Stimulated activated CD8-positive, alpha-beta memory T cell treated with anti-CD3 and anti-CD28 coated beads, Interleukin-7, amount 100 ng/mL, for 4 hours (primary cell): ENCODE results near the gene PFN2.
"Not testable (repeated sequence)": the region's sequence is repeated elsewhere in the genome, so short reads cannot be mapped to it uniquely, and the experiment has no call there.

Source experiments
- DNase-seq, 2 donors: peaks; one replicate each; pipeline ENCODE4 v3.0.0-alpha.2; 2020; ENCODE audit warnings: low read depth in 2 of 2

Gene PFN2

DNA sequence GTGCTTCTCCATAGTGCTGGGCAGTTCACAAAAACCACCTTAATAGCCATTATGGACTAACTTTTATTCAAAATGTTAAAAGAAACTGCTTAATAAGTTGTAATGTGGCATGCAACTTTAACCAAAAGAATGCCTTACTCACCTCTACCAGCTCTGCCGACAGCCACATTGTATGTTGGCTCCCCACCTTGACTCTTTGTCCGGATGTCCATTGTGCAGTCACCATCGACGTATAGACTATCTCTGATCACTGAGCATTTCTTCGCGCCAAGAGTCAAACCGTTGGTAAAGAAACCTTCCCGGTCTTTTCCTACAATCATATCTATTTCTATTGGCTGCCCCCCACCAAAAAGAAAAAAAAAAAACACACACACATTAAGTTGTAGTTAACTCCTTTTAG, 2.5 kb downstream of the PFN2 start:
- DNase-seq = no peak

DNA sequence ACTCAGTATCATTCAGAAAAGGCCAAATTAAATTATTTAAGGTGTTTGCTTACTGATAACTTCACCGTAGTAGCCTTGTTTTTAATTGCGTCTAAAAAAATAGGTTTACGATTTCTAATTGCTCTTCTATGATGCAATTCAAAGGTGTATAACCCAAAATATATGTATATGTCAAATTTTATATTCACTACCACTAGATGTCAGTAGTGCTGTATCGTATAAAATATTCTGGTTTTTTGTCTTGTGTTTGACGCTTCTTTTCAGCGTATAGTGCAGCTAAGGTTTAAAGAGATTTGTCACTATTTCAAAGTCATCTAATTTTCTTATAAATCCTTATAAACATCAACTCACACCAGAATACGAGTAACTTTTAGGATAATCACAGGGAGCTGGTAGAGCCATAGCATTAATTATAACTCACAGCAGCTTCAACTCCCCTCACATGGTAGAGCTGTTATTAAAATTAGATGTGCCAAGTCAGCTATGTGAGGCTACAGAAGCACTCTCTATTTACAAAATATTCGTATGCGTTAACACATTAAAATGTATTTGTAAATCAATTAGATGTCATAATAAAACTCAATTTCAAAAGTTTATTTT, 3.5 kb downstream of the PFN2 start:
- no peak for DNase-seq

DNA sequence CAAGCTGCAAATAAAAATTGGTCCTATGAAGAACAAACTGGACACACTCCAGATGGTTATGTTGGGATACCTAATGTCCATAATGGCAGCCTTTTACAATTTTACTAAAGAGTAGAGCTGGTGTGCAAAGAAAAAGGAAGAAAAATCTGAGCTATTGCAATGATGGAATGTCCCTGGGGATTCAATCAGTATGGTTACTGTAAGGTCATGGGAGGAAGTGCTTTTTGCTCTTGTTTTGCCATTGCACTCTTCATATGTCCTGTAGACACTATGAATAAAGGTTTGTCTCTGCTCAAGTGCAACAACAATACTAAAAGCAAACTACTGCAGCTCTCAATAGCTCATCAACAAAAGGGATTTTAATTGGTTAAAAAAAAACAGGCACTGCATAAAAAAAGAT, 5.4 kb downstream of the PFN2 start:
- DNase-seq = no peak

DNA sequence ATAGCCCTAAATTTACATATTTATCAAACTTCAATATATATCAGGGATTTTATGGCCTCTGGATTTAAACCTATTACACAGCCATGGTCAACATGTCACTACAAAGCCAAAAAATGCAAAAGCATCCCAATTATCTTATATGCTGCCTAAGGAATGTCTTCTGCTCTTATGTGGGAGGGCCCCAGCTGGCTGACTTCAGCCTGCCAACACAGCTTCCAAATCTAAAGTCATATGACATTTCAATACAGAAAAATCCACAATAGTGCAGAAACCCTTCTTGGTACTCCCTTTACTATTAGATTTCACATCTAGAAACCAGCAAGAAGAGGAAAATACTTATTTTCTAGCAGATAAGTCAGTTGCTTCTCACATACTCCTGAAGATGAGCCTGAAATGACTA, 6.4 kb downstream of the PFN2 start:
- no peak for DNase-seq

DNA sequence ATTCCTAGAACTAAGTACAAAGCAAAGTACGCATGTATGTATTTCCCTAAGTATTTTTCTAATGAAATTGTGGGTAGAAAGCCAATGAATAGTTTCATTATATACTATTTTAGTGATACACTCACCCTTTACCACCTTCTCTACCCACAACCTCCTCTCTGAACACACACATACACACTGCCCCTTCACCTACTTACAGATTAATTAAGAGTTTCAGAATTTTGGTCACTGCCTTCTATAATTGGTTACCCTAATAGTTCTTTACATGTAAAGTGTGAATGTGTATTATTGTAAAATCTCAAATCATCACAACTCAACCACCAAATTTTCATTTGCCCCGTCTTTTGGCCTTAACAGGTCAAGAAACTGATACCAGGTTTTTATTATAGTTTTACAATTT, 7.2 kb downstream of the PFN2 start:
- DNase-seq = no peak

DNA sequence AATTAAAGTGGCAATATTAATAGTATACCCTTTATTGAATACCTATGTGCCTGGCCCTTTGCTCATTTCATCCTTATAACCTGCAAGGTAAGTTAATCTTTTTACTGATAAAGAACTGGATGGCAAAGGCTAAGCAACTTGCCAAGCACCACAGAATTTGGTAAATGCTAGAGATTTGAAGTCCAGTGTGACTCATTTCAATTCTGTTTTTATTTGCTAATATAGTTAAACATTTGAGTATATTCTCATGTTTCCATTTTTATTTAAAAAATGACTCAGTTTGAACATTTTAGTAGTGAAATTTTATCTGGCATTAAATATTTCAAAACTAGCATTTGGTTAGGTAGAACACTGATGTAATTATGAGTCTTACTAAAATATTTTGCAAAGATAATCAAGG, 11.3 kb downstream of the PFN2 start:
- no peak for DNase-seq

DNA sequence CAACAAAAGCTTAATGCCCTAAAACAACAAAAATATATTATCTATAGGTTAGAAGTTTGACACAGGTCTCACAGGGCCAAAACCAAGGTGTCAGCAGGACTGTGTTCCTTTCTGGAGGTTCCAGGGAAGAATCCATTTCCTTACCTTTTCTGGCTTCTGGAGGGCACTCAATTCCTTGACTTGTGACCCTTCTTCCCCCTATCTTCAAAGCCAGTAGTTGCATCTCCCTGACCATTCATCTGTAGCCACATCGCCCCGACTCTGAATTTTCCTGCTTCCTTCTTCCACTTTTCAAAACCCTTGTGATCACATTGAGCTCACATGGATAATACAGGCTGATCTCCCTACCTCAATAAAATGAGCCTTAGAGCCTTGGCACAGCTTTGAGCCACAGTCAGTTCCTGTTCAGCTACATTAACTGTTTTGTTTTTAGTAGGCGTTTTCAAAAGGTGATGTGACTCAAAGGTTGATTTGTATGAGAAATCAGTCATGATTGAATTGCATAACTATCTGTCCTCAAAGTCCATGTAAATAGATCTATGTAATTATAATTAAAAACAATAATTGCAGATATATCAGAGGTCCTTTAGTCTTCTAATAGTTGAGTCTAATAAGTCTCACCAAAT, 12.4 kb downstream of the PFN2 start:
- DNase-seq = no peak

DNA sequence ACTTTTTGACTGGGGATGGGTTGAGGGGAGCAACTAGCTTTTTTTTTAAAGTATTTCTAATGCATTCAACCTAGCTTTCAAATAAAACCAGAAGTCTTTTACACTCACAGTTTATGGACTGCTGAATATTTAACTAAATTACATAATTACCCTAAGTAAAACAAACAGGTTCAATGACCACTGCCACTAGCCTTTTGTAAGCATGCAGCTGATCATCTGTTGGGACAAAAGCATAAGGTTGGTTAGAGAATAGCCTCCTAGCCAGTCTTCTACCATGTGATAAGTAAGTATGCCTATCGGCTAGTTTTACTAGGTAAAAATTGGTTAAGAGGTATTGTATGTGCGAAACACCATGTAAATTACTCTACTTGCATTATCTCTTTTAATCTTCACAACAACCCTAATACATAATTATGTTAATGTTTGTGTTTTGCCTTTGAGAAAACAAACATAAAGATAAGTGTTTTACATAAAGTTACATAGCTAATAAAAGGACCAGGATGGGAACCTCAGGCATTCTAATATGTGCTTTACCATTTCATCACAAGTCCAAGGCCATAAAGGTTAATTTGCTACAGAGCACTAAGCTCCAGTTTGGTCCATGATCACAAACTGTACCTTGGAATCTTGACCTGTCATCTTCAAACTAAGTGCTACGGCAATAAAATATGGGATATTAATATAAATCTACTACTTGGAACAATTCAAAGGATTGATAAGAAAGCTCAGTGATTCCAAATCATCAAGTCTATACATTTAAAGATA, 13.2 kb downstream of the PFN2 start:
- DNase-seq = no peak

DNA sequence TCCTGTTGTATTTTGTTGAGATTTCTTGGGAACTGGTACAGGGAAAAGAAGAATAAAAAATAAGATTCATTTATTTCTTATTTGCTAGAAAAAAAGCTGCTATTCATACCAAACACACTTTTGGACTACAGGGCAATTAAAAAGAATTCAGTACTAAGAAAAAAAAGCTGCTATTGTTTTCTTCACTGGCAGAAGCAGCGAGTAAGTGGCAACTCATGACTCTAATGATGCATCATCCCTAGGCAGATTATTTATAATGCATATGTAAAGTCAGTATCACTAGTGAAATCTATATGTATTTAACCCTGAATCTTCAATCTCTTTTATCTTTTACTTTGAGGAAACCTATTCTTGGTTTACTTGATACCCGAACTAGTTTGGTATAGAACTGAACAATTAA, 15.2 kb downstream of the PFN2 start:
- no peak for DNase-seq

DNA sequence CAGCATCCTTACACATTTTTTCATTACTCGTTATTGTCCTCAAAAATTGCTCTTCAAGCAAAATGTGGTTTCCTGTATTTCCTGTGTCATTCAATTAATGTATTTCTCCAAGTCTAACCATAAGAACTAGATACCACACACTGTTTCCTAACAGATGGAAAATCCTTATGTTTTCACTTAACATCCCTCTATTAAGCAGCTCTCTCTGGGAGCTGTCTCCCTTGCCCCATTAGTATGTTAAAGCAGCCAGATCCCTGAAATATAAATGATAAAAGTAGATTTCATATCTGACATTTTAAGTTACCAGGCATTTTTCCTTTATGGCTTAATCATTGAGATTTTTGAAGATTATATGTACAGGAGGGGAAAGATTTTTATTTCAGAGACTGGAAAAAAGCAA, 15.9 kb downstream of the PFN2 start:
- no peak for DNase-seq

DNA sequence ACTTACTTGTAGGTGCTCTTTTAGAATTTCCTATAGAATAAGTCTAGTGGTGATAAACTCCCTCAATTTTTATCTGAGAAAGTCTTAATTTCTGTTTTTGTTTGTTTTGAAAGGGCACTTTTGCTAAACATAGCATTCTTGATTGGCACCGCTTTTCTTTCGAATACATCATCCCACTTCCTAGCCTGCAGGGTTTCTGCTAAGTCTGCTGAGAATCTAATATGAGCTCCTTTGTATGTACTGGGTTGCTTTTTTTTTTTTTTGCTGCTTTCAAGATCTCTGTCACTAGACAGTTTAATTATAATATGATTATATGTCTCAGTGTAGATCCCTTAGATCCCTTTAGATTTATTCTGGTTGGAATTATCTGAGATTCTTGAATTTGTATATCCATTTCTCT, 21.5 kb downstream of the PFN2 start:
- no peak for DNase-seq

DNA sequence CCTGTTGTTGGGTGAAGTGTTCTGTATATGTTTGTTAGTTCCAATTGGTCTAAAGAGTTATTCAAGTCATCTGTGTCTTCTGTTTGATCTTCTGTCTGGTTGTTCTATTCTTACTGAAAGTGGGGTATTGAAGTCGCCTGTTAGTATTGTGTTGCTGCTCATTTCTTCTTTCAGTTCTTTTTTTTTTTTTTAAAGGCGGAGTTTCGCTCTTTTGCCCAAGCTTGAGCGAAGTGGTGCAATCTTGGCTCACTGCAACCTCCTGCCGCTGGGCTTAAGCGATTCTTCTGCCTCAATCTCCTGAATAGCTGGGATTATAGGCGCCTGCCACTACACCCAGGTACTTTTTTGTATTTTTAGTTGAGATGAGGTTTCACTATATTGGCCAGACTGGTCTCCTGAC, 23.5 kb downstream of the PFN2 start:
- DNase-seq = no peak

DNA sequence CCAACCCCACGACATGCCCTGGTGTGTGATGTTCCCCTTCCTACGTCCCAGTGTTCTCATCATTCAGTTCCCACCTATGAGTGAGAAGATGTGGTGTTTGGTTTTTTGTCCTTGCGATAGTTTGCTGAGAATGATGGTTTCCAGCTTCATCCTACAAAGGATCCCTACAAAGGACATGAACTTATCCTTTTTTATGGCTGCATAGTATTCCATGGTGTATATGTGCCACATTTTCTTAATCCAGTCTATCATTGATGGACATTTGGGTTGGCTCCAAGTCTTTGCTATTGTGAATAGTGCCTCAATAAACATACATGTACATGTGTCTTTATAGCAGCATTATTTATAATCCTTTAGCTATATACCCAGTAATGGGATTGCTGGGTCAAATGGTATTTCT, 26.7 kb downstream of the PFN2 start:
- DNase-seq = not testable (repeated sequence)

DNA sequence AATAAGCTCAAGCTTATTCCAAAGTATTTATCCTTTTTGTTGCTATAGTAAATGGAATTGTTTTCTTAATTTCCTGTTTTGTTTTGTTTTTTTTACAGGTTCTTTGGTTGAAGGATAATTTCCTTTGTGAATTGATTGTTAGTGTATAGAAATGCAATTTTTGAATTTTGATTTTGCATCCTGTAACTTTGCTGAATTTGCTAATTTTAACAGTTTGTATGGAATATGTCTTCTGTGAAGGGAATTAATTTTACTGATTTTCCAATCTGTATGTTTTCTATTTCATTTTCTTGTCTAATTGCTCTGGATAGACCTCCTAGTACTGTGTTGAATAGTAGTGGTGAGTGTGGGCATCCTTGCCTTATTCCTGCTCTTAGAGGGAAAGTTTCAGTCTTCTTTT, 28.3 kb downstream of the PFN2 start:
- no peak for DNase-seq

DNA sequence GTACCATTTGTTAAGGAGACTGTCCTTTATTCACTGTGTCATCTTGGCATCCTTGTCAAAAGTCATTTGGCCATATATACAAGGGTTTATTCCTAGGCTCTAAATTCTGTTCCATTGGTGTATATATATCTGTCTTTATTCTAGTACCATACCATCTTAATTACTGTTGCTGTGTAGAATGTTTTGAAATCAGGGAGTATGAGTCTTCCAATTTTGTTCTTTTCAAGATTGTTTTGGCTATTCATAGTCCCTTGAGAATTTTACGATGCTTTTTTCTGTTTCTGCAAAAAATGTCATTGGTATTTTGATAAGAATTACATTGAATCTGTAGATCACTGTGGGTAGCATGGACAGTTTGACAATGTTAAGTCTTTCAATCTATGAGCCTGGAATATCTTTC, 28.7 kb downstream of the PFN2 start:
- no peak for DNase-seq

DNA sequence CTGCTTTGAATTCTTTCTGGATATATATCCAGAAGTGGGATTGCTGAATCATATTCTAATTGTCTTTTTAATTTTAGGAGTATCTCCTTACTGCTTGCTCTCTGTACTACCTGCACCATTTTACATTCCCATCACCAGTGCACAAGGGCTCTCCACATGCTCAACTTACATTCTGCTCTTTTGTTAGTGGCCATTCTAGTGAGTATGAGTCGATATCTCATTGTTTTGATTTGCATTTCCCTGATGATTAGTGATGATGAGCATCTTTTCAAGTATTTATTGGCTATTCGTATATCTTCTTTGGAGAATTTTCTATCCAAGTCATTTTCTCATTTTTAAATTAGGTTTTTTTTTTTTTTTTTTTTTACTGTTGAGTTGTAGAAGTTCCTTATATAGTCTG, 29.5 kb downstream of the PFN2 start:
- DNase-seq = no peak

DNA sequence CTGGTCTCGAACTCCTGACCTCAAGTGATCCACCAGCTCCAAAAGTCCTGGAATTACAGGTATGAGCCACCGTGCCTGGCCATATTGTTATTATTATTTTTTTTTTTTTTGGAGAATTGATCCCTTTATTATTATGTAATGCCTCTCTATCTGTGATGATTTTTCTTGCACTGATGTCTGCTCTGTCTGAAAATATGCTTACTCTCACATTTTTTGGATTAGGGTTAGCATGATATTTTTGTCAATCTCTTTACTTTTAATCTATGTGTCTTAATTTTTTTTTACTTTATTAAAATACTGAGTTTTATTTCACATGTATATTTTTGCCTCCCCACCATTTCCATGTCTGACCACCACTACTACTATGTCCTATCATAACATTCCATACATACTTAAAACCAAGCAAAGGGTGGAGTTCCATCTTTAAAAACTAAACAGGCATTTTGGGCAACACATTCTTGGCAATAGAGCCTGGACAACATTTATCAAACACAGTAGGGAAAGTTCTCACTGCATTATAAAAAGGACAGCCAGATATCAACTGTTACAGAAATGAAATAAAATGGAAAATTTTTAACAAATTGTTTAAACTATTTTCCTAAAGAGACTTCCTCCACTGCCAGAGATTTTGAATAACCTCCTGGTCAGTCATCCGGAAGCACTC, 32.2 kb downstream of the PFN2 start:
- DNase-seq = not testable (repeated sequence)

DNA sequence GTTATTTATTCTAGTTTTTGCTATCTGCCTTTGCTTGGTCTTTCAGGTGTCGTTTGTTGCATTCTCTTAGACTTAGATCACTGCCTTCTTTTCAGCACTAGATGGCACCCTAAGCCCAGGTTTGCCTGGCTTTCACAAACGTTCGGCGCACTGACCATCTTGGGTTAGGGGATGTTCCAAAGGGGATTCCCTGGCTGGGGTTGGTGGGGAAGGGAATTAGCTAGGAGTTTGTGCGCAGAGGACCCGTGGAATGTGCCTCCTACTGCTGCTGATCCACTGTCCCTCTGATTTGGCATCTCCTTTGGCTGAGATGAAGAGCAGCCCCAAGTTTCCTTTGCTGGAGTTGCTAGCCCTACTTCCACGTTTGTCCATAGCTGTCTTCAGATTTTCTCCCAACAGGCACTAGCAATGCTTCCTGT, 33.9 kb downstream of the PFN2 start:
- no peak for DNase-seq

DNA sequence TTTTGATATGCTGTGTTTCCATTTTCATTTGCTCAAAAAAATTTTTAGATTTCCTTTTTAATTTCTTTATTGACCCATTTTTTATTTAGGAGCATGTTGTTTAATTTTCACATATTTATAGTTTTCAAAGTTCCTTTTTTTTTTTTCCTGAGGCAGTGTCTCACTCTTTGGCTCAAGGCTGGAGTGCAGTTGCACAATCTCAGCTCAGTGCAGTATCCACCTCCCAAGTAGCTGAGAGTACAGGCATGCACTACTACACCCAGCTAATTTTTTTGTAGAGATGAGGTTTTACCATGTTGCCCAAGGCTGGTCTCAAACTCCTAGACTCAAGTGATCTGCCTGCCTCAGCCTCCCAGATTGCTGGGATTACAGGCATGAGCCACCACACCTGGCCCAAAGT, 36.2 kb downstream of the PFN2 start:
- DNase-seq = no peak

DNA sequence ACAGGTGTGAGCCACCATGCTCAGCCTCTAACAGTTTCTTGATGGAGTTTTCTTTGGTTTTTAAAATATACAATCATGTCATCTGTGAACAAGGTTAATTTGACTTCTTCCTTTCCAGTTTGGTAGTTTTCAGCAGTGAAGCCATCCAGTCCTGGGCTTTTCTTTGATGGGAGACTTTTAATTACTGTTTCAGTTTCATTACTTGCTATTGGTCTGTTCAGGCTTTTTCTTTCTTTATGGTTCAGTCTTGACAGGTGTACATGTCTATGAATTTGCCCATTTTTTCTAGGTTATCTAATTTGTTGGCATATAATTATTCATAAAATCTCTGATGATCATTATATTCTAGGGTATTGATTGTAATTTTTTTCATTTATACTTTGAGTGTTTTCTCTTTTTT, 36.8 kb downstream of the PFN2 start:
- no peak for DNase-seq

DNA sequence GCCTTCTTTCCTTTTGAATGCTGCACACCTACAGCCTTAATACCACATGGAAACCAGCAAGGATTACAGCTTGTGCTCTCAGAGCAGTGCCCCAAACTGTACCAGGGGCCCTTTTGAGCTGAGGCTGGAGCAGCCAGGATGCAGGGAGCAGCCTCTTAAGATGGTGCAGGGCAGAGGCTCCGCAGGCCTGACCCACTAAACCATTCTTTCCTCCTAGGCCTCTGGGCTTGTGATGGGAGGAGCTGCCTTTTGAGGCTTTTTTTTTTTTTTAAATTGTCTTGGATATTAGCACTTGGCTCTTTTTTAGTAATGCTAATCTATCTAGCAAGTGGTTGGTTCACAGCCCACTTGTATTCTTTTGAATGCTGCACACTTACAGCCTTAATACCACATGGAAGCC, 37.7 kb downstream of the PFN2 start:
- no peak for DNase-seq

DNA sequence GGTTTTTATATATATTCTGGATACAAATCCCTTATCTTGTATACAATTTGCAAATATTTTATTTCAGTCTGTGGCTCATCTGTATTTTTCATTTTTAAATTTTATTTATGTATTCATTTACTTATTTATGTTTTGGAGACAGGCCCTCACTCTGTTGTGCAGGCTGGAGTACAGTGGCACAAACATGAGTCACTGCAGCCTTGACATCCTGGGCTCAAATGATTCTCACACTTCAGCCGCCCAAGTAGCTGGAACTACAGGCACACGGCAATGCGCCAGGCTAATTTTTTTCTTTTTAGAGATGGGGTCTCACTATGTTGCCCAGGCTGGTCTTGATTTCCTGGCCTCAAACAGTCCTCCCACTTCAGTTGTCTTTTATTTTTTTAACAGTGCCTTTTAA, 50.6 kb downstream of the PFN2 start:
- no peak for DNase-seq

DNA sequence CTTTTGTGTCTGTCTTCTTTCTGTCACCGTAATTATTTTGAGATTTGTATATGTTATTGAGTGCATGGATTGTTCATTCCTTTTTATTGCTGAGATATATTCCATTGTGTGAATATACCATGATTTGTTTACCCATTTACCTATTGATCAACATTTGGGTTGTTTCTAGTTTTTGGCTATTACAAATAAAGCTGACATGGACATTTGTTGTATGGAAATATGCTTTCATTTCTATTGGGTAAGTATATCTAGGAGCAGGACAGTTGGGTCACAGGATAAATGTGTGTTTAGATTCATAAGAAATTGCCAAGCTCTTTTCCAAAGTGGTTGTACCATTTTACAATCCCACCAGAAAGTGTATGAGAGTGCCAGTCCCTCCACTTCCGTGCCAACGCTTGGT, 51.2 kb downstream of the PFN2 start:
- no peak for DNase-seq
